HK-2 (cell line): ENCODE measurements around the gene DNAJB6.
"Not testable (repeated sequence)": the region's sequence is repeated elsewhere in the genome, so short reads cannot be mapped to it uniquely, and the experiment has no call there.

Experiments
- DNase-seq: peaks from one replicate; pipeline ENCODE4 v3.0.0-alpha.2; 2018; ENCODE audit not compliant: unreplicated experiment

The DNAJB6 gene

GRCh38 chr7:157442993-157443831 is 106.4 kb downstream of the DNAJB6 start:
- DNase-seq: no peak

GRCh38 chr7:157444011-157444842 is 107.4 kb downstream of the DNAJB6 start:
- no peak for DNase-seq

- DNase-seq: no peak
Measured at GRCh38 chr7:157444843-157445135, 108.0 kb downstream of the DNAJB6 start.

GRCh38 chr7:157445246-157445955 is 108.6 kb downstream of the DNAJB6 start:
- no peak for DNase-seq

- no peak for DNase-seq
Measured at GRCh38 chr7:157445956-157446295, 109.1 kb downstream of the DNAJB6 start.

- DNase-seq: no peak
Measured at GRCh38 chr7:157446322-157446721, 109.5 kb downstream of the DNAJB6 start.

- not testable (repeated sequence) for DNase-seq
Measured at GRCh38 chr7:157454003-157454402, 117.2 kb downstream of the DNAJB6 start.

- no peak for DNase-seq
Measured at GRCh38 chr7:157457355-157458253, 120.8 kb downstream of the DNAJB6 start.

- no peak for DNase-seq
Measured at GRCh38 chr7:157458254-157458633, 121.4 kb downstream of the DNAJB6 start.

GRCh38 chr7:157459966-157460365 is 123.2 kb downstream of the DNAJB6 start:
- no peak for DNase-seq

GRCh38 chr7:157460721-157461120 is 123.9 kb downstream of the DNAJB6 start:
- DNase-seq: no peak

GRCh38 chr7:157461573-157462418 is 125.0 kb downstream of the DNAJB6 start:
- DNase-seq: no peak

GRCh38 chr7:157462419-157462771 is 125.6 kb downstream of the DNAJB6 start:
- DNase-seq: no peak

GRCh38 chr7:157462840-157463239 is 126.0 kb downstream of the DNAJB6 start:
- no peak for DNase-seq

GRCh38 chr7:157463245-157463644 is 126.4 kb downstream of the DNAJB6 start:
- DNase-seq: no peak

GRCh38 chr7:157464111-157464970 is 127.5 kb downstream of the DNAJB6 start:
- DNase-seq: no peak

GRCh38 chr7:157464971-157465886 is 128.4 kb downstream of the DNAJB6 start:
- no peak for DNase-seq
